Measurements from ENCODE around the gene SEPTIN14. TPM values are rescaled to one million over a fixed set of nuclear protein-coding genes. Genes with fewer than 3 reads are reported as not detected.

Gene SEPTIN14
- total RNA-seq, 1 experiment from 2014 or later, result not detected

- peaks cover 5% of the 10 kb centered on the region for H3K9me3 ChIP-seq (ENCODE audit: low read depth, low read length, poor library complexity, severe bottlenecking)
- intact Hi-C loops (cut with micrococcal nuclease; ENCODE audit: unreplicated experiment), result no loop called here
- no peak for DNase-seq (ENCODE audit: low spot score)
- no peaks in the 10 kb centered on the region for H3K27me3 ChIP-seq (replicated peaks; ENCODE audit: insufficient read depth, low read depth, low read length, poor library complexity)
- no peak for TF ChIP-seq CTCF (conservative IDR thresholded peaks at IDR 0.05; ENCODE audit: low read depth, low read length)
- no peak for TF ChIP-seq EZH2 (IDR thresholded peaks at IDR 0.05; ENCODE audit: borderline replicate concordance, low read depth, low read length, poor library complexity, severe bottlenecking)
- POLR2A ChIA-PET (ENCODE audit: low non-redundant PET), result no interaction called here
- H3K4me3 ChIP-seq (ENCODE audit: low read depth, low read length, poor library complexity, severe bottlenecking), result no peak overlapping the region
- BruUV-seq (replicated peaks), result no TSS peak
- no peaks in the 10 kb centered on the region for H3K36me3 ChIP-seq (ENCODE audit: insufficient read depth, low read length, poor library complexity, severe bottlenecking)
- no peaks in the 10 kb centered on the region for H3K4me1 ChIP-seq (ENCODE audit: insufficient read depth, low read length, poor library complexity, severe bottlenecking)
- CTCF ChIA-PET, result no interaction called here
- no peak overlapping the region for H3K27ac ChIP-seq (ENCODE audit: low read depth, low read length, poor library complexity, severe bottlenecking)
Observed at GRCh38 chr7:55794527-55794926, 68.0 kb downstream of the SEPTIN14 start.

GRCh38 chr7:55792048-55792447, 70.5 kb downstream of the SEPTIN14 start:
- no peaks in the 10 kb centered on the region for H3K27me3 ChIP-seq (replicated peaks; ENCODE audit: insufficient read depth, low read depth, low read length, poor library complexity)
- no peak overlapping the region for H3K27ac ChIP-seq (ENCODE audit: low read depth, low read length, poor library complexity, severe bottlenecking)
- CTCF ChIA-PET, result no interaction called here
- POLR2A ChIA-PET (ENCODE audit: low non-redundant PET), result no interaction called here
- intact Hi-C loops (cut with micrococcal nuclease; ENCODE audit: unreplicated experiment), result no loop called here
- no peak overlapping the region for H3K4me3 ChIP-seq (ENCODE audit: low read depth, low read length, poor library complexity, severe bottlenecking)
- H3K4me1 ChIP-seq (ENCODE audit: insufficient read depth, low read length, poor library complexity, severe bottlenecking), result no peaks in the 10 kb centered on the region
- BruUV-seq (replicated peaks), result no TSS peak
- DNase-seq (ENCODE audit: low spot score), result no peak
- no peaks in the 10 kb centered on the region for H3K36me3 ChIP-seq (ENCODE audit: insufficient read depth, low read length, poor library complexity, severe bottlenecking)
- TF ChIP-seq CTCF (conservative IDR thresholded peaks at IDR 0.05; ENCODE audit: low read depth, low read length) (no peak), EZH2 (IDR thresholded peaks at IDR 0.05; ENCODE audit: borderline replicate concordance, low read depth, low read length, poor library complexity, severe bottlenecking) (no peak)
- H3K9me3 ChIP-seq (ENCODE audit: low read depth, low read length, poor library complexity, severe bottlenecking), result no peaks in the 10 kb centered on the region

- POLR2A ChIA-PET (ENCODE audit: low non-redundant PET), result no interaction called here
- no peaks in the 10 kb centered on the region for H3K4me1 ChIP-seq (ENCODE audit: insufficient read depth, low read length, poor library complexity, severe bottlenecking)
- H3K27ac ChIP-seq (ENCODE audit: low read depth, low read length, poor library complexity, severe bottlenecking), result no peak overlapping the region
- no peaks in the 10 kb centered on the region for H3K27me3 ChIP-seq (replicated peaks; ENCODE audit: insufficient read depth, low read depth, low read length, poor library complexity)
- TF ChIP-seq EZH2 (IDR thresholded peaks at IDR 0.05; ENCODE audit: borderline replicate concordance, low read depth, low read length, poor library complexity, severe bottlenecking) (no peak), CTCF (conservative IDR thresholded peaks at IDR 0.05; ENCODE audit: low read depth, low read length) (no peak)
- no peak for DNase-seq (ENCODE audit: low spot score)
- no peak overlapping the region for H3K4me3 ChIP-seq (ENCODE audit: low read depth, low read length, poor library complexity, severe bottlenecking)
- CTCF ChIA-PET, result no interaction called here
- H3K36me3 ChIP-seq (ENCODE audit: insufficient read depth, low read length, poor library complexity, severe bottlenecking), result no peaks in the 10 kb centered on the region
- no peaks in the 10 kb centered on the region for H3K9me3 ChIP-seq (ENCODE audit: low read depth, low read length, poor library complexity, severe bottlenecking)
- intact Hi-C loops (cut with micrococcal nuclease; ENCODE audit: unreplicated experiment), result no loop called here
- BruUV-seq (replicated peaks), result no TSS peak
Observed at GRCh38 chr7:55787796-55788195, 74.8 kb downstream of the SEPTIN14 start.
